ENCODE results near the gene DENND1A. TPM values are rescaled to one million over a fixed set of nuclear protein-coding genes. Genes with fewer than 3 reads are reported as not detected.

DENND1A gene
- total RNA-seq, 6 experiments from 2014 or later = 13.9 to 22.6 (median 16.3) TPM

- no peaks in the 10 kb centered on the region for H3K27me3 ChIP-seq
- no peaks in the 10 kb centered on the region for H3K36me3 ChIP-seq
- no peak overlapping the region for H3K27ac ChIP-seq
- no peaks in the 10 kb centered on the region for H3K9me3 ChIP-seq
- no peak for ATAC-seq
- H3K4me1 ChIP-seq = peaks cover 0 to 17% (median 7%) of the 10 kb centered on the region in 4 donors
- TF ChIP-seq, protein P1, sequence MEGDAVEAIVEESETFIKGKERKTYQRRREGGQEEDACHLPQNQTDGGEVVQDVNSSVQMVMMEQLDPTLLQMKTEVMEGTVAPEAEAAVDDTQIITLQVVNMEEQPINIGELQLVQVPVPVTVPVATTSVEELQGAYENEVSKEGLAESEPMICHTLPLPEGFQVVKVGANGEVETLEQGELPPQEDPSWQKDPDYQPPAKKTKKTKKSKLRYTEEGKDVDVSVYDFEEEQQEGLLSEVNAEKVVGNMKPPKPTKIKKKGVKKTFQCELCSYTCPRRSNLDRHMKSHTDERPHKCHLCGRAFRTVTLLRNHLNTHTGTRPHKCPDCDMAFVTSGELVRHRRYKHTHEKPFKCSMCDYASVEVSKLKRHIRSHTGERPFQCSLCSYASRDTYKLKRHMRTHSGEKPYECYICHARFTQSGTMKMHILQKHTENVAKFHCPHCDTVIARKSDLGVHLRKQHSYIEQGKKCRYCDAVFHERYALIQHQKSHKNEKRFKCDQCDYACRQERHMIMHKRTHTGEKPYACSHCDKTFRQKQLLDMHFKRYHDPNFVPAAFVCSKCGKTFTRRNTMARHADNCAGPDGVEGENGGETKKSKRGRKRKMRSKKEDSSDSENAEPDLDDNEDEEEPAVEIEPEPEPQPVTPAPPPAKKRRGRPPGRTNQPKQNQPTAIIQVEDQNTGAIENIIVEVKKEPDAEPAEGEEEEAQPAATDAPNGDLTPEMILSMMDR (IDR thresholded peaks at IDR 0.05) = no peak
- no peak for TF ChIP-seq POLR2A (IDR thresholded peaks at IDR 0.05)
- DNase-seq = no peak
- WGBS (ENCODE audit: insufficient coverage, low coverage, low lambda C conversion rate, missing lambda C conversion rate) = no CpG with 5 or more reads among the region's 2 CpGs
- H3K4me3 ChIP-seq = no peak overlapping the region
- intact Hi-C loops (cut with DNase I) = no loop called here
Observed at GRCh38 chr9:123513554-123513953, 416.4 kb downstream of the DENND1A start.

- intact Hi-C loops (cut with DNase I) = no loop called here
- TF ChIP-seq, protein P1 (IDR thresholded peaks at IDR 0.05) = no peak
- no peak for TF ChIP-seq POLR2A (IDR thresholded peaks at IDR 0.05)
- 48% methylated on average over 11 of the region's 15 CpGs for WGBS (ENCODE audit: insufficient coverage, low coverage, low lambda C conversion rate, missing lambda C conversion rate)
Observed at GRCh38 chr9:123511326-123512277, 418.3 kb downstream of the DENND1A start.

DNA sequence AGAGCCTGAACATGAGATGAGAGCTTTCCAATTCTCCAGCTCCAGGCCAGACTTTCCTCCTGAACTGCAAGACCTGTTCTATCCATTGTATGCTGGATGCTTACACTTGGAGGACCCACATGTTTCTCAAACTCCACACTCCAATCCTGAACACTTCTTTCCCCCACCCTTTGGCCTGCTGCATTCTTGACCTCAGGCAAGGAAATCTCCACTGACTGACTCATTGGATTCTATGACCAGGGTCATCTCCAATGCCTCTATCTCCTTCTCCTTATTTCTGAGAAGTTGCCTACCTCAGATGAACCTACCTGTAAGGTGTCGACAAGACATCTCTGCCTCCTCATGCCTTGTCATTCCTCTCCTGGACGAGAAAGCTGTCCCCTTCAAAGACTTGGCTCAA lies 420.3 kb downstream of the DENND1A start:
- DNase-seq (no peak), ATAC-seq (no peak)
- Histone ChIP-seq H3K9me3 (no peaks in the 10 kb centered on the region), H3K4me3 (no peak overlapping the region), H3K4me1 (peaks cover 0 to 24% (median 9%) of the 10 kb centered on the region in 4 donors), H3K36me3 (no peaks in the 10 kb centered on the region), H3K27me3 (no peaks in the 10 kb centered on the region), H3K27ac (no peak overlapping the region)
- intact Hi-C loops (cut with DNase I) = no loop called here
- 92% methylated on average over 2 of the region's 2 CpGs for WGBS (ENCODE audit: insufficient coverage, low coverage, low lambda C conversion rate, missing lambda C conversion rate)
- TF ChIP-seq, protein P1 (IDR thresholded peaks at IDR 0.05) = no peak
- no peak for TF ChIP-seq POLR2A (IDR thresholded peaks at IDR 0.05)

More at GRCh38 chr9:123511326-123512277, 418.3 kb downstream of the DENND1A start:
- H3K4me3 ChIP-seq = no peak overlapping the region
- DNase-seq = no peak
- H3K36me3 ChIP-seq = no peaks in the 10 kb centered on the region
- peak overlapping the region in 1 of 3 donors; percentile 51 for H3K27ac ChIP-seq
- ATAC-seq = peak; percentile 29 to 63 (median 36)
- H3K9me3 ChIP-seq = no peaks in the 10 kb centered on the region
- H3K4me1 ChIP-seq = peaks cover 0 to 24% (median 9%) of the 10 kb centered on the region in 4 donors
- no peaks in the 10 kb centered on the region for H3K27me3 ChIP-seq

- TF ChIP-seq POLR2A (IDR thresholded peaks at IDR 0.05) = no peak
- TF ChIP-seq, protein P1 (IDR thresholded peaks at IDR 0.05) = no peak
- Histone ChIP-seq H3K9me3 (no peaks in the 10 kb centered on the region), H3K27me3 (no peaks in the 10 kb centered on the region), H3K4me3 (peak overlapping the region in 1 of 3 donors; percentile 21), H3K36me3 (no peaks in the 10 kb centered on the region), H3K4me1 (peaks cover 0 to 24% (median 9%) of the 10 kb centered on the region in 4 donors), H3K27ac (peak overlapping the region in 1 of 3 donors; percentile 52)
- DNase-seq (no peak), ATAC-seq (peak; percentile 58 to 77 (median 66))
- 36% methylated on average over 6 of the region's 6 CpGs for WGBS (ENCODE audit: insufficient coverage, low coverage, low lambda C conversion rate, missing lambda C conversion rate)
- intact Hi-C loops (cut with DNase I) = no loop called here
Observed at GRCh38 chr9:123508048-123508447, 421.9 kb downstream of the DENND1A start.

Measured in right lobe of liver (tissue), 6 donors.